ENCODE measurements around the gene PDC. TPM values are rescaled to one million over a fixed set of nuclear protein-coding genes. Genes with fewer than 3 reads are reported as not detected.
"Not testable (repeated sequence)": the region's sequence is repeated elsewhere in the genome, so short reads cannot be mapped to it uniquely, and the experiment has no call there.

Gene PDC
- total and polyA plus RNA-seq, 9 of the 15 experiments (the other 6 are each of a cell fraction or from before 2014, with no cell fraction given) = not detected

GRCh38 chr1:186463511-186463910 lies 2.6 kb upstream of the PDC start (continued):
- no peak for TF ChIP-seq ZBTB40 (IDR thresholded peaks at IDR 0.05)
- TF ChIP-seq ZBTB40 (CRISPR knock-in tag; IDR thresholded peaks at IDR 0.05) = no peak
- TF ChIP-seq ASH1L (IDR thresholded peaks at IDR 0.05; ENCODE audit: borderline replicate concordance, low read depth, partially characterized antibody) = no peak
- no peak for TF ChIP-seq NFXL1 (CRISPR knock-in tag; IDR thresholded peaks at IDR 0.05)
- TF ChIP-seq OTX1 (CRISPR knock-in tag; IDR thresholded peaks at IDR 0.05) = no peak

GRCh38 chr1:186459161-186459560 lies 1.8 kb downstream of the PDC start:
- intact Hi-C loops (cut with micrococcal nuclease); H2AFZ ChIP-seq (ENCODE audit: low read depth, low read length); H3K4me2 ChIP-seq (ENCODE audit: insufficient read depth, low read length); H3K9me3 ChIP-seq (replicated peaks; ENCODE audit: control insufficient read depth, insufficient read depth, low read depth, low read length); H3K36me3 ChIP-seq (ENCODE audit: control insufficient read depth, insufficient read depth, low read length); H3K27ac ChIP-seq (ENCODE audit: extremely low read depth, low read depth, low read length); H3K4me1 ChIP-seq (replicated peaks in 1 of 2; ENCODE audit: control insufficient read depth in 2 of 2, insufficient read depth in 2 of 2, low read length in 2 of 2); ATAC-seq; H3K79me2 ChIP-seq (ENCODE audit: control insufficient read depth, insufficient read depth, low read length); POLR2A ChIA-PET; H3K27me3 ChIP-seq (ENCODE audit: control insufficient read depth in 2 of 2, insufficient read depth in 2 of 2, low read length in 2 of 2); H4K20me1 ChIP-seq (replicated peaks; ENCODE audit: control insufficient read depth, insufficient read depth, low read length); H3K4me3 ChIP-seq; DNase-seq (ENCODE audit: extremely low read depth in 1 of 4, low spot score in 3 of 4); BruUV-seq (replicated peaks); FAIRE-seq; H3K9ac ChIP-seq (ENCODE audit: insufficient read depth in 1 of 2, low read depth in 2 of 2, low read length in 2 of 2); H3K9me1 ChIP-seq (ENCODE audit: control insufficient read depth, insufficient read depth, low read length); in situ Hi-C loops (cut with MboI): not testable (repeated sequence)
- under 1% methylated on average over 14 of the region's 14 CpGs for WGBS (ENCODE audit: insufficient coverage, low coverage, missing lambda C conversion rate)
- CTCF ChIA-PET (ENCODE audit: low intra/inter-chr PET ratio) = interaction anchor here (0.6 kb wide), 1 partner anchor 1657 kb away, joined by 3 read pairs; no protein-coding TSS in a partner anchor
